Choroid plexus epithelial cell (primary cell): ENCODE results near the gene MDC1.
A peak's percentile ranks its signal among the peaks of the same experiment; 100 is the strongest.

Experiments
- DNase-seq: peaks from one replicate; pipeline ENCODE4 v3.0.0-alpha.2; 2010; ENCODE audit warnings: low read depth
- H3K4me3 ChIP-seq: 2 replicates; pipeline ENCODE4 v1.5.1; 2011; ENCODE audit warnings: low read depth, mild to moderate bottlenecking, control low read depth, low read length, moderate library complexity
- CTCF ChIP-seq: conservative IDR thresholded peaks from 2 replicates; pipeline ENCODE4 v1.5.1; 2011; ENCODE audit warnings: low read depth, mild to moderate bottlenecking, control low read depth, inconsistent platforms, low read length, moderate library complexity

MDC1 gene

GRCh38 chr6:30735668-30736314 lies 18.7 kb upstream of the MDC1 start:
- no peak overlapping the region for H3K4me3 ChIP-seq
- TF ChIP-seq CTCF: no peak
- DNase-seq: no peak

- no peak overlapping the region for H3K4me3 ChIP-seq
- TF ChIP-seq CTCF: no peak
- no peak for DNase-seq
Observed at GRCh38 chr6:30732237-30732943, 15.3 kb upstream of the MDC1 start.

- no peak overlapping the region for H3K4me3 ChIP-seq
- DNase-seq: peak; percentile 45
- TF ChIP-seq CTCF: peak; percentile 50
Observed at GRCh38 chr6:30730601-30731435, 13.7 kb upstream of the MDC1 start.

- no peak overlapping the region for H3K4me3 ChIP-seq
- TF ChIP-seq CTCF: peak; percentile 62
- peak; percentile 80 for DNase-seq
Observed at GRCh38 chr6:30727920-30728553, 11.0 kb upstream of the MDC1 start.

GRCh38 chr6:30726506-30727413 lies 9.7 kb upstream of the MDC1 start:
- no peak overlapping the region for H3K4me3 ChIP-seq
- no peak for DNase-seq
- TF ChIP-seq CTCF: no peak
